ENCODE results near the gene RIBC2.
"Not testable (repeated sequence)": the region's sequence is repeated elsewhere in the genome, so short reads cannot be mapped to it uniquely, and the experiment has no call there.

- not testable (repeated sequence) for TF ChIP-seq CTCF, POLR2A (IDR thresholded peaks at IDR 0.05)
These were observed 27.2 kb downstream of the RIBC2 start for GRCh38 chr22:45440688-45441087.
